PC-9 (cell line): Measurements from ENCODE around the gene CIAO3. TPM values are rescaled to one million over a fixed set of nuclear protein-coding genes. Genes with fewer than 3 reads are reported as not detected.
A peak's percentile ranks its signal among the peaks of the same experiment; 100 is the strongest.

Experiments
- BruUV-seq: library from RNA; stranded (reverse); fragments of 400-500 nt; replicated peaks from 2 replicates; lab custom pipeline; 2021; lab: Mats Ljungman, UMichigan
- CTCF ChIA-PET: fragments of 300-600 bp; sonication (Branson Sonifier 250); formaldehyde crosslinking; loops from one replicate; lab custom pipeline; 2022; ENCODE audit warnings: antibody characterized with exemption; lab: Charles Lee
- POLR2A ChIA-PET: fragments of 300-600 bp; sonication (Branson Sonifier 250); formaldehyde crosslinking; loops from one replicate; lab custom pipeline; 2022; ENCODE audit warnings: antibody characterized with exemption; ENCODE audit not compliant: unreplicated experiment; lab: Charles Lee
- DNase-seq, 2 experiments: peaks; one replicate each; pipeline versions ENCODE4 v3.0.0 to v3.0.0-alpha.2; 2015 to 2022; ENCODE audit warnings: mixed read lengths in 1 of 2
- H2AFZ ChIP-seq: fragments of 200-600 bp; sonication (generic); 2 replicates; pipeline ENCODE4 v1.8.1; 2017; ENCODE audit warnings: antibody characterized with exemption
- H3F3A ChIP-seq: fragments of 200-600 bp; sonication (generic); 2 replicates; pipeline ENCODE4 v1.8.1; 2017; ENCODE audit warnings: antibody characterized with exemption, mild to moderate bottlenecking, low read depth; ENCODE audit not compliant: insufficient read depth
- H3K27ac ChIP-seq: fragments of 200-600 bp; sonication (generic); 2 replicates; pipeline ENCODE4 v1.6.1; 2016; ENCODE audit warnings: mixed run types
- H3K27me3 ChIP-seq: fragments of 200-600 bp; sonication (generic); 2 replicates; pipeline ENCODE4 v1.6.1; 2016; ENCODE audit warnings: low read depth, mixed run types; ENCODE audit not compliant: insufficient read depth
- H3K36me3 ChIP-seq: fragments of 200-600 bp; sonication (generic); 2 replicates; pipeline ENCODE4 v1.6.1; 2016; ENCODE audit warnings: low read depth, mixed run types
- H3K4me1 ChIP-seq: fragments of 200-600 bp; sonication (generic); replicated peaks from 2 replicates; pipeline ENCODE4 v1.6.1; 2016; ENCODE audit warnings: mixed run types; ENCODE audit not compliant: insufficient read depth
- H3K4me2 ChIP-seq: fragments of 200-600 bp; sonication (generic); 2 replicates; pipeline ENCODE4 v1.6.1; 2017; ENCODE audit warnings: mixed run types
- H3K4me3 ChIP-seq: fragments of 200-600 bp; sonication (generic); 2 replicates; pipeline ENCODE4 v1.6.1; 2016; ENCODE audit warnings: mixed run types
- H3K79me2 ChIP-seq: fragments of 200-600 bp; sonication (generic); 2 replicates; pipeline ENCODE4 v1.6.1; 2017; ENCODE audit warnings: low read depth, mixed run types
- H3K9me2 ChIP-seq: fragments of 200-600 bp; sonication (generic); 2 replicates; pipeline ENCODE4 v1.8.1; 2017; ENCODE audit warnings: mild to moderate bottlenecking; ENCODE audit not compliant: insufficient read depth
- H3K9me3 ChIP-seq: fragments of 200-600 bp; sonication (generic); 2 replicates; pipeline ENCODE4 v1.8.1; 2016; ENCODE audit warnings: low read depth; ENCODE audit not compliant: insufficient read depth
- H4K20me1 ChIP-seq: fragments of 200-600 bp; sonication (generic); 2 replicates; pipeline ENCODE4 v1.8.1; 2017; ENCODE audit not compliant: insufficient read depth
- EZH2 ChIP-seq: fragments of 200-600 bp; sonication (generic); IDR thresholded peaks from 2 replicates; pipeline ENCODE4 v1.8.0; 2017; ENCODE audit warnings: antibody characterized with exemption, low read depth
- intact Hi-C: fragments of 100-400 bp; cut with micrococcal nuclease; formaldehyde crosslinking; loops from one replicate; pipeline ENCODE4 v1.10.0; 2022; ENCODE audit not compliant: unreplicated experiment
- total RNA-seq: library from RNA; stranded (reverse); gene quantifications from 2 replicates; pipeline ENCODE4 v1.2.3, GENCODE V29; 2021
- TF ChIP-seq, protein P1 (sequence below): fragments of 200-600 bp; sonication (generic); conservative IDR thresholded peaks from 2 replicates; pipeline ENCODE4 v1.6.1; 2017; ENCODE audit warnings: mixed run types, antibody characterized with exemption, mild to moderate bottlenecking, moderate library complexity

Gene CIAO3
- total RNA-seq, 1 experiment from 2014 or later: 44.2 TPM

DNA sequence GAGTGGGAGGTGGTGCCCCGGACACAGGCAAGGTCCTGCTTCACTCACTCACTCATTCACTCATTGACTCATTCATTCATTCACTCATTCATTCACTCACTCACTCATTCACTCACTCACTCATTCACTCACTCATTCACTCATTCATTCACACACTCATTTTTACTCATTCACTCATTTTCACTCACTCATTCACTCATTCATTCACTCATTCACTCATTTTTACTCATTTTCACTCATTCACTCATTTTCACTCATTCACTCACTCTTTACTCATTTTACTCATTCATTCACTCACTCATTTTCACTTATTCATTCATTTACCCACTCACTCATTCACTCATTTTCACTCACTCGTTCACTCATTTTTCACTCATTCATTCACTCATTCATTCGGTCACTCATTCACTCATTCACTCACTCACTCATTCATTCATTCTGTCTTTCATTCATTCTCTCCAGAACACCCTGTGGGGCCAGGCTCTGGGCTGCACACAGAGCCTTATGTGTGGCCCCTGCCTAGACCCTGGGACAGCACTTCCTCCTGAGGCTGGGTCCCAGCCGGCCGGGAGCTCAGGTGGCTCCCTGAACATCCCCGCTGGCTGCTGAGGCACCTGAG, 38.2 kb upstream of the CIAO3 start:
- TF ChIP-seq, protein P1, sequence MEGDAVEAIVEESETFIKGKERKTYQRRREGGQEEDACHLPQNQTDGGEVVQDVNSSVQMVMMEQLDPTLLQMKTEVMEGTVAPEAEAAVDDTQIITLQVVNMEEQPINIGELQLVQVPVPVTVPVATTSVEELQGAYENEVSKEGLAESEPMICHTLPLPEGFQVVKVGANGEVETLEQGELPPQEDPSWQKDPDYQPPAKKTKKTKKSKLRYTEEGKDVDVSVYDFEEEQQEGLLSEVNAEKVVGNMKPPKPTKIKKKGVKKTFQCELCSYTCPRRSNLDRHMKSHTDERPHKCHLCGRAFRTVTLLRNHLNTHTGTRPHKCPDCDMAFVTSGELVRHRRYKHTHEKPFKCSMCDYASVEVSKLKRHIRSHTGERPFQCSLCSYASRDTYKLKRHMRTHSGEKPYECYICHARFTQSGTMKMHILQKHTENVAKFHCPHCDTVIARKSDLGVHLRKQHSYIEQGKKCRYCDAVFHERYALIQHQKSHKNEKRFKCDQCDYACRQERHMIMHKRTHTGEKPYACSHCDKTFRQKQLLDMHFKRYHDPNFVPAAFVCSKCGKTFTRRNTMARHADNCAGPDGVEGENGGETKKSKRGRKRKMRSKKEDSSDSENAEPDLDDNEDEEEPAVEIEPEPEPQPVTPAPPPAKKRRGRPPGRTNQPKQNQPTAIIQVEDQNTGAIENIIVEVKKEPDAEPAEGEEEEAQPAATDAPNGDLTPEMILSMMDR: no peak
- Histone ChIP-seq H3K9me2 (no peaks in the 10 kb centered on the region), H3K9me3 (no peaks in the 10 kb centered on the region), H3K4me3 (no peak overlapping the region), H3K27ac (no peak overlapping the region), H3K4me1 (no peaks in the 10 kb centered on the region), H2AFZ (no peak overlapping the region), H4K20me1 (no peaks in the 10 kb centered on the region), H3F3A (0 out of 2 replicates have a peak, but pooled peaks cover 6% of the 10 kb centered on the region), H3K79me2 (no peaks in the 10 kb centered on the region), H3K4me2 (no peak overlapping the region), H3K27me3 (peaks cover 34% of the 10 kb centered on the region), H3K36me3 (no peaks in the 10 kb centered on the region)
- intact Hi-C loops: no loop called here
- POLR2A ChIA-PET: no interaction called here
- CTCF ChIA-PET: no interaction called here
- BruUV-seq: no TSS peak
- no peak for DNase-seq

DNA sequence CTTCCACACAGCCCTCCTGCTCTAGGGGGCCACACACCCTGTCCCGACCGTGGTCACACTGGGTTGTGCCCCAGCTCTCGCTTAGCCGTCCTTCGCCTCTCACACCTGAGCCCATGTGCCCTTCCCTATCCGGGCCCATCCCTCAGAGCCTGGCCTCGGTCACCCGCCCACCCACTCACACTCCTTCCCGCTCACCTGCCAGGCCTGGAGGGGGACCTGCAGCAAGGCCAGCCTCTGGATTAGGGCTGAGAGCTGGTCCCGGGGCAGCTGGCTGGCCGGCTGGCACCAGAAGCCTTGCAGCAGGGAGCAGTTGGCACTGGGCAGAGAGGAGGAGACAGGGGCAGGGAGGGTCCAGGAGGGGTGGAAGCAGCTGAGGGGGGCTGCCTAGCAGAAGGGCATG, 37.6 kb upstream of the CIAO3 start:
- no TSS peak for BruUV-seq
- POLR2A ChIA-PET: no interaction called here
- Histone ChIP-seq H4K20me1 (no peaks in the 10 kb centered on the region), H2AFZ (no peak overlapping the region), H3K79me2 (no peaks in the 10 kb centered on the region), H3K36me3 (no peaks in the 10 kb centered on the region), H3K27me3 (peaks cover 34% of the 10 kb centered on the region), H3F3A (0 out of 2 replicates have a peak, but pooled peaks cover 6% of the 10 kb centered on the region), H3K9me3 (no peaks in the 10 kb centered on the region), H3K27ac (no peak overlapping the region), H3K9me2 (no peaks in the 10 kb centered on the region), H3K4me1 (no peaks in the 10 kb centered on the region), H3K4me3 (no peak overlapping the region), H3K4me2 (no peak overlapping the region)
- CTCF ChIA-PET: no interaction called here
- intact Hi-C loops: no loop called here
- no peak for DNase-seq
- no peak for TF ChIP-seq EZH2
- TF ChIP-seq, protein P1: no peak

DNA sequence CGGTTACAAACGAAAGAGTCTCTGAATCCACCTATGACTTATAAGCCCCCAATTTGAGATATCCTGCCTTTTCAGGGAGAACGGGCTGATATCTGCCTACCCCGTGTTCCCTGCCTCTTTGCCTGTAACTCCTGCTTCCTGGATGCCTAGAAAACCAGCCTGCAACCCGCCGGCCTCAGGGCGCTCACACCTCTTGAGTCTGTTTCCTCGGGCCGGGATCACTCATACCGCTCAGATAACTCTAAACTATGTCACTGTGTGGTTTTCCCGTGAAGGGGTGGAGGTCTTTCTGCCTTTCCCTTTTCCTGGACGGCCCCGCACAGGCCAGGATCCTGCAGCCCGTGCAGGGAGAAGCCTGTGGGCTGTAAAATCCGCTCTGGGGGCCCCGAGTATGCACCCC, 37.0 kb upstream of the CIAO3 start:
- TF ChIP-seq EZH2: no peak
- TF ChIP-seq, protein P1: no peak
- no TSS peak for BruUV-seq
- DNase-seq: peak in 1 of 2 experiments; percentile 62
- Histone ChIP-seq H3K9me3 (no peaks in the 10 kb centered on the region), H3K9me2 (no peaks in the 10 kb centered on the region), H3K27ac (no peak overlapping the region), H3K4me2 (0 out of 2 replicates have a peak overlapping the region, but pooled peaks have one; percentile 11), H4K20me1 (no peaks in the 10 kb centered on the region), H3F3A (0 out of 2 replicates have a peak, but pooled peaks cover 6% of the 10 kb centered on the region), H3K4me1 (no peaks in the 10 kb centered on the region), H3K79me2 (no peaks in the 10 kb centered on the region), H3K4me3 (no peak overlapping the region), H2AFZ (no peak overlapping the region), H3K27me3 (peaks cover 30% of the 10 kb centered on the region), H3K36me3 (no peaks in the 10 kb centered on the region)
- ChIA-PET POLR2A (no interaction called here), CTCF (no interaction called here)
- intact Hi-C loops: loop anchor here (2.0 kb wide), 2 partner anchors 17 to 37 kb away; partner anchors contain the start of genes CIAO3 and MSLN
